BE2C (cell line): ENCODE measurements around the gene PHLDB3.

Experiments
- DNase-seq: peaks from one replicate; pipeline ENCODE4 v3.0.0-alpha.2; 2020
- H3K27me3 ChIP-seq: fragments of 250-450 bp; sonication (Bioruptor Pico); 2 replicates; pipeline ENCODE4 v1.5.1; 2020; ENCODE audit warnings: mild to moderate bottlenecking
- H3K36me3 ChIP-seq: fragments of 250-450 bp; sonication (Bioruptor Pico); 2 replicates; pipeline ENCODE4 v1.5.1; 2020; ENCODE audit warnings: mild to moderate bottlenecking
- H3K4me1 ChIP-seq: fragments of 250-450 bp; sonication (Bioruptor Pico); 2 replicates; pipeline ENCODE4 v1.5.1; 2020
- H3K4me3 ChIP-seq: 2 replicates; pipeline ENCODE4 v1.5.1; 2011; ENCODE audit warnings: low read depth, low read length
- H3K9me3 ChIP-seq: fragments of 250-450 bp; sonication (Bioruptor Pico); 2 replicates; pipeline ENCODE4 v1.5.1; 2020
- CTCF ChIP-seq: IDR thresholded peaks from 2 replicates; pipeline ENCODE4 v1.5.1; 2012; ENCODE audit warnings: mild to moderate bottlenecking, low read depth, low read length

PHLDB3 gene

GRCh38 chr19:43476606-43477005, 27.9 kb downstream of the PHLDB3 start:
- TF ChIP-seq CTCF, result no peak
- H3K27me3 ChIP-seq, result no peaks in the 10 kb centered on the region
- DNase-seq, result no peak
- H3K4me1 ChIP-seq, result no peaks in the 10 kb centered on the region
- no peak overlapping the region for H3K4me3 ChIP-seq
- H3K36me3 ChIP-seq, result no peaks in the 10 kb centered on the region
- no peaks in the 10 kb centered on the region; the same call in 1 of the 2 replicates for H3K9me3 ChIP-seq

- DNase-seq, result peak; percentile 98
- no peak for TF ChIP-seq CTCF
- H3K9me3 ChIP-seq, result no peaks in the 10 kb centered on the region; the same call in 1 of the 2 replicates
- peak overlapping the region; percentile 38 for H3K4me3 ChIP-seq
- no peaks in the 10 kb centered on the region for H3K36me3 ChIP-seq
- H3K4me1 ChIP-seq, result no peaks in the 10 kb centered on the region
- H3K27me3 ChIP-seq, result no peaks in the 10 kb centered on the region
These were observed 29.4 kb downstream of the PHLDB3 start for GRCh38 chr19:43474986-43475705.

- TF ChIP-seq CTCF, result no peak
- no peaks in the 10 kb centered on the region; the same call in 1 of the 2 replicates for H3K9me3 ChIP-seq
- no peak for DNase-seq
- H3K4me3 ChIP-seq, result no peak overlapping the region
- no peaks in the 10 kb centered on the region for H3K4me1 ChIP-seq
- H3K27me3 ChIP-seq, result no peaks in the 10 kb centered on the region
- H3K36me3 ChIP-seq, result no peaks in the 10 kb centered on the region
These were observed 30.1 kb downstream of the PHLDB3 start for GRCh38 chr19:43474487-43474886.

- Histone ChIP-seq H3K9me3 (no peaks in the 10 kb centered on the region; the same call in 1 of the 2 replicates), H3K4me3 (no peak overlapping the region), H3K4me1 (no peaks in the 10 kb centered on the region), H3K27me3 (no peaks in the 10 kb centered on the region), H3K36me3 (no peaks in the 10 kb centered on the region)
- DNase-seq, result no peak
- TF ChIP-seq CTCF, result no peak
These were observed 33.5 kb downstream of the PHLDB3 start for GRCh38 chr19:43471091-43471490.

- no peak for TF ChIP-seq CTCF
- no peak for DNase-seq
These were observed 34.3 kb downstream of the PHLDB3 start for GRCh38 chr19:43470288-43470687.

GRCh38 chr19:43469160-43469480, 35.4 kb downstream of the PHLDB3 start:
- DNase-seq, result no peak
- H3K4me1 ChIP-seq, result no peaks in the 10 kb centered on the region
- no peak for TF ChIP-seq CTCF

More at GRCh38 chr19:43470288-43470687, 34.3 kb downstream of the PHLDB3 start:
- Histone ChIP-seq H3K9me3 (no peaks in the 10 kb centered on the region; the same call in 1 of the 2 replicates), H3K4me3 (no peak overlapping the region), H3K4me1 (no peaks in the 10 kb centered on the region), H3K36me3 (no peaks in the 10 kb centered on the region), H3K27me3 (no peaks in the 10 kb centered on the region)

More at GRCh38 chr19:43469160-43469480, 35.4 kb downstream of the PHLDB3 start:
- no peaks in the 10 kb centered on the region for H3K36me3 ChIP-seq
- H3K9me3 ChIP-seq, result no peaks in the 10 kb centered on the region; the same call in 1 of the 2 replicates
- H3K27me3 ChIP-seq, result no peaks in the 10 kb centered on the region
- no peak overlapping the region for H3K4me3 ChIP-seq
